HG02759 (cell line): ENCODE data around the gene P2RX2.

Experiments used
- ATAC-seq: cut with Tn5 transposase; IDR thresholded peaks from one replicate; pipeline ENCODE4 v1.9.1; 2021; ENCODE audit warnings: mild to moderate bottlenecking, moderate library complexity; ENCODE audit not compliant: unreplicated experiment

The P2RX2 gene

GRCh38 chr12:132618683-132619043 lies at the start of gene P2RX2:
TSS of gene P2RX2 (plus strand) at chr12:132618776. CDS start at chr12:132618817, 41 bp downstream.
- ATAC-seq: no peak

GRCh38 chr12:132568826-132569480 lies 49.6 kb upstream of the P2RX2 start:
- ATAC-seq: no peak

- no peak for ATAC-seq
Measured at GRCh38 chr12:132569856-132570480, 48.6 kb upstream of the P2RX2 start.

GRCh38 chr12:132570635-132571034 lies 47.9 kb upstream of the P2RX2 start:
- ATAC-seq: no peak

GRCh38 chr12:132571051-132571450 lies 47.5 kb upstream of the P2RX2 start:
- no peak for ATAC-seq

- ATAC-seq: no peak
Measured at GRCh38 chr12:132571598-132571997, 47.0 kb upstream of the P2RX2 start.

GRCh38 chr12:132572106-132572505 lies 46.5 kb upstream of the P2RX2 start:
- ATAC-seq: no peak

- ATAC-seq: no peak
Measured at GRCh38 chr12:132572801-132573760, 45.5 kb upstream of the P2RX2 start.

- ATAC-seq: no peak
Measured at GRCh38 chr12:132574271-132574996, 44.1 kb upstream of the P2RX2 start.

- ATAC-seq: no peak
Measured at GRCh38 chr12:132575661-132576060, 42.9 kb upstream of the P2RX2 start.

GRCh38 chr12:132576701-132577100 lies 41.9 kb upstream of the P2RX2 start:
- ATAC-seq: no peak

GRCh38 chr12:132577191-132577920 lies 41.2 kb upstream of the P2RX2 start:
- no peak for ATAC-seq

- ATAC-seq: no peak
Measured at GRCh38 chr12:132578118-132578517, 40.5 kb upstream of the P2RX2 start.

- ATAC-seq: no peak
Measured at GRCh38 chr12:132578826-132579225, 39.8 kb upstream of the P2RX2 start.

- no peak for ATAC-seq
Measured at GRCh38 chr12:132579744-132580143, 38.8 kb upstream of the P2RX2 start.

GRCh38 chr12:132580701-132581292 lies 37.8 kb upstream of the P2RX2 start:
- no peak for ATAC-seq

- ATAC-seq: no peak
Measured at GRCh38 chr12:132581348-132582057, 37.1 kb upstream of the P2RX2 start.

- ATAC-seq: no peak
Measured at GRCh38 chr12:132582058-132582420, 36.5 kb upstream of the P2RX2 start.
